HPDE6-E6E7 (cell line): ENCODE data around the gene TEX28.
"Not testable (repeated sequence)": the region's sequence is repeated elsewhere in the genome, so short reads cannot be mapped to it uniquely, and the experiment has no call there.

Experiments
- DNase-seq: peaks from one replicate; pipeline ENCODE4 v3.0.0; 2011; ENCODE audit warnings: missing footprints; ENCODE audit errors: extremely low spot score

TEX28 gene

DNA sequence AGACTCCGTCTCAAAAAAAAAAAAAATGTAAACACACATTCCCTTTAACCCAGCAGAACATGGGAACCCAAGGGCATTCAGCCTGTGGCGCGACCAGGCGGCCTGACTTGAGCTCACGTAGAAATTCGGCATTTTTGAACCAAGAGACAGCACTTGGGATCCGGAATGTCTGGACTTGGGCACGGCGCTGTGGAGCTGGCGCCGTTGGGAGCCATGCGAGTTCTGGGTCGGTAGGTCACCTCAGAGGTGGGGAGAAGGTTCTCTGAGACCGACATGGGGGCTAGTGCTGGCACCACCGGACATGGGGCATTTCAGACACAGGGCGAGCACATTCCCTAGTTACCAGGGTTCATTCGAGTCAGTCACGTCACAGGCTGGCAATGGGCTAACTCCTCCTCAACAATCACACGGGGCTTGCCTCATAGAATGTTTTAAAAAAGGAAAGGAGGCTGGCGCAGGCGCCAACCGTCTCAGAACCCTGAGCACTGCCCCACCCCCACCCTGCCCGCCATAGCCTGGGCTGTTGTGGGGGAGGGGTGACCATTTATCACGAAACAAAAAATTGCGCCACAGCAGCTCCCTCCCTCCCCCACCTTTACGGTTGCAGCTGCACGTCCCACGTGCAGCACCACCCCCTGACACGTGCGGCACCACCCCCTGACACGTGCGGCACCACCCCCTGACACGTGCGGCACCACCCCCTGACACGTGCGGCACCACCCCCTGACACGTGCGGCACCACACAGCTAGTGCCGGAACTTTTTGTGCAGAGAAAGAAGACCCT is at the start of gene TEX28:
Gene TEX28, minus strand, starts transcription at position 334 of the 784 bp plus-strand sequence. CDS start 3,007 bp downstream, outside the sequence.
- DNase-seq: no peak

GRCh38 chrX:154343620-154344019 is 48.7 kb upstream of the TEX28 start:
- DNase-seq: not testable (repeated sequence)

DNA sequence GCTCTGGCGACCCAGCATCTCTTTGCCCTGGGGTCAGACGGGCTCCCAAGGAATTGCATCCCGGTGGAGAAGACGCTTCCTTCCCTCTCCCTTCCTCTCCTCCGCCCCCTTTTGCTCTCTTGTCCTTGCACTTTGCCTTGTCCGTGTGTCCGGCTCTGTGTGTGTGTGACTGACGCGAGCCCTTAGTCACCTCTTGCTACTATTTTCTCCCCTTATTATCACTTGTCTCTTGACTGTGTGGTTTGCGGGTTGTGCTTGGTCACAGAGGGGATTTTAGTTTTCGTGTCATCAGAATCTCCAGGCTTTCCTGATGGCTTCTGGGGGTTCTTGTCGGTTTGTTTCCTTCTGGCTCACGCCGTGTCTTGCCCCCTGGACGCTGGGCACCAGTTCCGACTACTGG is 48.1 kb upstream of the TEX28 start:
- not testable (repeated sequence) for DNase-seq

- not testable (repeated sequence) for DNase-seq
These were observed 46.7 kb upstream of the TEX28 start for GRCh38 chrX:154341399-154342298.

GRCh38 chrX:154334496-154334895 is 39.6 kb upstream of the TEX28 start:
- DNase-seq: no peak

DNA sequence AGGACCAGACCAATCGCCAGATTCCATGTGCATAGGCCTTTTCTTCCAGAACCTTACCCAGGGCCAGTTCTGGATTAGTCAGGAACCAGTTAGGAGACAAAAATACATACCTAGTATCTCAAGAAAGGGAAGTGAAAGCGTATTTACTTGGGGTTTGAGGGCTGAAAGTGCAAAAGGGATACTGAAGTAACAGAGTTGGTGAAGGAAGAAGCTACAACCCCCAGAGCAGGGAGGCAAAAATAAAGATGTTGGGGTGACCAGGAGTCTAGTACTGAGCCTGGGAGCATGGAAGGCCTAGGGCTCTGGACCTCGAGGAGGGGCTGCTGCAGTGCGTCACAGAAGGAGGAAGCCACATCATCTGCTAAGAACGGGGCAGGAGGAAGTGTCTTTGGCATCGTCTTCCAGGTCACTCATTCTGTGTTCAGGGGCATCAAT is 38.9 kb upstream of the TEX28 start:
- DNase-seq: no peak

DNA sequence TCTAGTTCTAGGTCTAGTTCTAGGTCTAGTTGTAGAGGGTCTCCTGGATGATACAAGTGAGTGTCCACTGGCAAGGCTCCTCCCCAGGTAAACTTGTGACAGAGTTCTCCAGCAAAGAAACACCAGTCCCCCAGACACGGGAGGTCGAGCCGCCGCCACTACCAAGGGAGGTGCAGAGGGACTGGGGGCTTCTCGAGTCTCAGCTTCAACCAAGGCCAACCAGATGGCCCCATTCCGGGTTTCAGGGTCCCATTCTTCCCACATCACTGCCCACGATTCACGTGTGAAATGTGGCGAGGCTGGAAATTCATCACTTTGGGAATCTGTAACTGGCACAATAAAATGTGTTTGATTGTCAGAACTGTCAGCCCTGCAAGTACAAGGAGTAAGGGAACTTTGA is 38.2 kb upstream of the TEX28 start:
- DNase-seq: no peak

- no peak for DNase-seq
These were observed 37.6 kb upstream of the TEX28 start for GRCh38 chrX:154332561-154332960.

DNA sequence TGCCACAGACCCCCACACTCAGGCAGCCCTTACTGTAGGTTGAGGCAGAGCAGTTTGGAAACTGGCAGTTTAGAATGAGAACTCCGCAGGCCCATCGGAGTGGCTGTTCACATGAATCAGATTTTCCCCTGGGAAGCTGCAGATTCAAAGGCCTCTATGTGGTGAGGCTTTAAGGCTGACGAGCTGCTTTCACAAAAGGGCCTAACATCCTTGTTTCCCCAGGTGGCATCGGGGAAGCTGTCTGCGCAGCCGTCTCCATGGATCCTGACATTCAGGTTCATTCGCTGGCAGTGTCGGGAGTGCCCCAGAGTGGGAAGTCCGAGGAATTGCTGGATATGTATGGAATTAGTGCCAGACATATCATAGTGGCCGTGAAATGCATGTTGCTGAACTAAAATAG is 34.4 kb upstream of the TEX28 start:
- DNase-seq: no peak

- DNase-seq: no peak
These were observed 33.7 kb upstream of the TEX28 start for GRCh38 chrX:154328646-154329045.

DNA sequence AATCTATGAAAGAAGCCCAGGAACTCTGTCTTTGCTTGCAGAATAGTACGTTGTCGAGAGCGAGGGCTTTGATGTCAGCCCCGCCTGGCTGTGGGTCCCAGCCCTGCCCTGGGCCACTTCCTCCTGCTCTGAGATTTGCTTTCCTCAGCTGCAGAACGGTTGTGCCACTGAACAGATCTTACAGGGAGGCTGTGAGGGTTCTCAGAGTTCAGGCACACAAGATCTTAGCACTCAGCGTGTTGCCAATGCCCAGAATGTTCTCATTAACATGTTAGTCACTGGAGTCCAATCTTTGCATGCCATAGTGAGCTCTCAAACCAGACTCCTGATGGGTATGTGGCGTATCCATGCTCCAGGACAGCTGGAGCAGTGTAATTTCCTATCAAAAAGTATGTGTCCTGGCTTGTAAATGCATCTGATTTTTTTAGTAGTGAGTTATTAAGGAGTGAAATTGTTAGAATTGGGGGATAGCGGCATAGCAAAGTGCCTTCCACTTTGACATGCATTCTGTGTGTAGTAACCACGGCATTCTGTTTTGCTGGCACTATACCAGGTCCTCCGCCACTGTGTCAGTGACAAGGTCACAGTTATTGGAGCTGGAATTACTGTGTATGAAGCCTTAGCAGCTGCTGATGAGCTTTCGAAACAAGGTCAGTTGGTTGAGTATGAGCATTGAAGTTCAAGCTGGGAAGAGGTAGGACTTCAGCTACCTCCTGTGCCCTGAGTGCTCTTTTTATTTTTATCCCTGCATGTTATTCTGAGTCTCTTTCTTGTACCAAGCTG is 32.3 kb upstream of the TEX28 start:
- no peak for DNase-seq

GRCh38 chrX:154325541-154325940 is 30.6 kb upstream of the TEX28 start:
- no peak for DNase-seq

GRCh38 chrX:154323537-154323936 is 28.6 kb upstream of the TEX28 start:
- DNase-seq: no peak

DNA sequence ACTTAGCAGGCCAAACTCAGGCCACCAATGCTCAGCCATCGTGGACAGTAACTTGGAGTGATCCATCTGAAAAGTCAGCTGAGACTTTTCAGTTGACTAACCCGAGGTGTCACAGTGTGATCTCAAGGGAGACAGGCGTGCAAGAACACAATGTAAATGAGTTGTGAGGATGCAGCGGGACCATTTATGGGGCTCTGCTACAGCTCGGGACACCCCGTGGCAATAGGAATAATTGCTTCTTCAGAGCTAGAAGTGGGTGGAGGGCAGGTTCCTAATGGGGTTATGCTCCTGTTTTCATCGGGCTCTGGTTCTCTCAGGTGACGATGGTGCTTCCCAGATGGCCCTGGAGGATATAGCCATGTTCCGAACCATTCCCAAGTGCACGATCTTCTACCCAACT is 28.0 kb upstream of the TEX28 start:
- DNase-seq: no peak

DNA sequence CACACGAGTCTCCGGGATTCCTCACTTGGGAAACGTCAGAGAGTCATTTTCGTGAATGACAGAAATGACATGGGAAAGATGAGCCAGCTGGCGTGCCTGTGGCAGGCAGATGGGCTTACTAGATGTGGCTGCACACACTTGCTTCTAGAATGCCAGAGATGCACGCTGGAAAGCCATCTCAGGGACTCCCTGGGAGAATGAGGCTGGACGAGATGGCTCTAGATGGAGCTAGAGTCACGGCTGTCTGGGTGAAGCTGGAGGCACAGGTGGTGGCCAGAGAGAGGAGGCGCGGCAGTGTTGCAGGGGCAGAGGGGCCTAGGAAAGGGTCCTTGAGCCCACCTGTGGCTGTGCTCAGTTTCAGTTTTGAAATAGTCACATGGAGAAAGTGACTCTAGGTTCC is 26.7 kb upstream of the TEX28 start:
- DNase-seq: no peak

- DNase-seq: no peak
These were observed 26.2 kb upstream of the TEX28 start for GRCh38 chrX:154321152-154321551.

- no peak for DNase-seq
These were observed 25.5 kb upstream of the TEX28 start for GRCh38 chrX:154320406-154320805.

GRCh38 chrX:154317391-154317995 is 22.6 kb upstream of the TEX28 start:
- DNase-seq: no peak

DNA sequence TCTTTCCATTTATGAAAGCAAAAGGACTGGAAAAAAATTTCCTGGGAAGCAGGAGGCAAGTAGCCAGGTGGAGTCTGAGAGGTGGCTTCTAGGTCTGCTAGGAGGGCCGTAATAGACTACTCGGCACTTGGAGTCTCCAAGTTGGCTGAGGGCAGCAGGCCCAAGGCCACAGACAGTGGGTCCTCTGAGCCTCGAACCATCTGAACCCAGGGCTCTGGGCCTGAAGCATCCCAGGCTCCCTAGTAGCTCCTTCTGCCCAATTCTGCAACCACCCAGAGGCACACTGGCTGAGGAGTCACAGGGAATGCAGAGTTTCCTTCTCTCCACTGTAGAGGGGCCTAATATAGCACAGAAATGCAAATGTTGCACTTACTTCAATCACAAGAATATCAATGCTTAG is 20.5 kb upstream of the TEX28 start:
- no peak for DNase-seq

DNA sequence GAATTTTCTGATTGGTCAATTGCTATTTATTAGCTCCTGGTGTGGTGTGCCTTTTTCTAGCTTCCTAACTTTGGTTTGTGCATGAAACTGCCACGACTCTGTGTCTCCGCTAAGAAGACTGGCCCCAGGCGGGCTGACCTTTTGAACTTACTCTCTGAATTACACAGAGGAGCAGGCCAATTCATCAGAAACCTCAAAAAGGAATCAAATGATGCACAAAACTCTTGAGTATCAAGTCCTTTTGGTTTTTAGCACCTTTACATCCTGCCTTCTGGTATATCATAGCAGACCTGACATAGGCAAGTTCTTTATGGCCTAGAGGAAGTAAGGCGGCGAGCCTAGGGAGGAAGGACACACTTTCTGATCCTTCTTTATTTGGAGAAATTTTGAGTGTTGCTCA is 18.2 kb upstream of the TEX28 start:
- DNase-seq: no peak

- DNase-seq: no peak
These were observed 17.2 kb upstream of the TEX28 start for GRCh38 chrX:154312116-154312515.
